Transverse colon (tissue), 4 donors: Measurements from ENCODE around the gene SARDH. TPM values are rescaled to one million over a fixed set of nuclear protein-coding genes. Genes with fewer than 3 reads are reported as not detected.

ENCODE experiments used
- DNase-seq: peaks from one replicate; pipeline ENCODE4 v3.0.0-alpha.2; 2019
- H3K27ac ChIP-seq, 4 donors: fragments of 200-600 bp; sonication (generic); 2 replicates each; pipeline ENCODE4 v1.5.1; 2016 to 2018; ENCODE audit warnings: inconsistent platforms in 4 of 4
- H3K27me3 ChIP-seq: fragments of 200-600 bp; sonication (generic); 2 replicates; pipeline ENCODE4 v1.5.1; 2017; ENCODE audit warnings: inconsistent platforms
- H3K36me3 ChIP-seq, 4 donors: fragments of 200-600 bp; sonication (generic); 2 replicates each; pipeline ENCODE4 v1.5.1; 2017 to 2019; ENCODE audit warnings: inconsistent platforms in 4 of 4
- H3K4me1 ChIP-seq, 4 donors: fragments of 200-600 bp; sonication (generic); 2 replicates each; pipeline ENCODE4 v1.5.1; 2017 to 2020; ENCODE audit warnings: inconsistent platforms in 4 of 4
- H3K4me3 ChIP-seq, 4 donors: fragments of 200-600 bp; sonication (generic); 1 replicate in 1 of 4; 2 replicates in 3 of 4; pipeline versions ENCODE4 v1.5.1 to v1.6.1; 2017 to 2019; ENCODE audit warnings: inconsistent platforms in 4 of 4
- H3K9me3 ChIP-seq, 2 donors: fragments of 200-600 bp; sonication (generic); 2 replicates each; pipeline ENCODE4 v1.5.1; 2017 to 2019; ENCODE audit warnings: inconsistent platforms in 2 of 2
- CTCF ChIP-seq, 5 experiments: fragments of 200-600 bp in 3 of 5; fragments of 450-650 bp in 2 of 5; sonication (generic) in 3 of 5; IDR thresholded peaks; 1 replicate in 2 of 5; 2 replicates in 3 of 5; pipeline ENCODE4 v1.5.1; 2016 to 2017; ENCODE audit warnings: antibody characterized with exemption in 5 of 5, inconsistent platforms in 3 of 5, mild to moderate bottlenecking in 2 of 5, moderate library complexity in 1 of 5
- EP300 ChIP-seq: sonication (generic); formaldehyde crosslinking; IDR thresholded peaks from one replicate; pipeline ENCODE4 v1.6.1; 2017; ENCODE audit warnings: antibody characterized with exemption, low read depth
- POLR2A ChIP-seq: fragments of 450-650 bp; IDR thresholded peaks from one replicate; pipeline ENCODE4 v1.6.1; 2016; ENCODE audit warnings: antibody characterized with exemption, mild to moderate bottlenecking, moderate library complexity
- POLR2AphosphoS5 ChIP-seq, 3 donors: sonication (generic); formaldehyde crosslinking; IDR thresholded peaks; one replicate each; pipeline ENCODE4 v1.6.1; 2016; ENCODE audit warnings: antibody characterized with exemption in 3 of 3
- WGBS, 2 donors: methylation state at CpG; one replicate each; pipeline ENCODE4 v1.1.5; 2018; ENCODE audit warnings: low coverage in 1 of 2; 5-methylcytosine and 5-hydroxymethylcytosine counted together
- in situ Hi-C, 4 donors: fragments of 200-750 bp; cut with MboI; loops; one replicate each; pipeline versions ENCODE4 v1.15.0 to v1.15.1; 2017; ENCODE audit warnings: low sequenced_read_pairs in 3 of 4, low pct_ligation_motif_present in 1 of 4, low pct_unique_long_range_greater_than_20kb in 1 of 4
- intact Hi-C: fragments of 100-400 bp; cut with DNase I; formaldehyde crosslinking; loops from one replicate; pipeline ENCODE4 v1.15.1; 2023; ENCODE audit warnings: low total_unique reads
- total RNA-seq, 4 donors: library from RNA; depleted of rRNA; stranded (reverse); fragments of >200 nt; gene quantifications; one replicate each; pipeline ENCODE4 v1.1.0, GENCODE V29; 2016

SARDH gene
- total RNA-seq, 4 donors from 2014 or later: 0.68 to 1.1 (median 0.95) TPM; not detected in 1

GRCh38 chr9:133661846-133662540 is 76.2 kb downstream of the SARDH start:
- in situ Hi-C loops: no loop called here
- no peaks in the 10 kb centered on the region for H3K9me3 ChIP-seq
- intact Hi-C loops: no loop called here
- H3K4me1 ChIP-seq: peaks cover 9 to 12% (median 11%) of the 10 kb centered on the region in 4 donors
- peaks cover 37% of the 10 kb centered on the region for H3K27me3 ChIP-seq
- H3K4me3 ChIP-seq: no peak overlapping the region
- TF ChIP-seq POLR2A (no peak), POLR2AphosphoS5 (IDR thresholded peaks at IDR 0.05) (no peak), EP300 (no peak), CTCF (IDR thresholded peaks at IDR 0.05) (no peak)
- no peak for DNase-seq
- H3K36me3 ChIP-seq: no peaks in the 10 kb centered on the region
- H3K27ac ChIP-seq: no peak overlapping the region
- 76 to 84% methylated on average over 7 to 26 of the region's 26 CpGs for WGBS, 2 donors

GRCh38 chr9:133659516-133659915 is 78.6 kb downstream of the SARDH start:
- intact Hi-C loops (no loop called here), in situ Hi-C loops (no loop called here)
- Histone ChIP-seq H3K27ac (no peak overlapping the region), H3K9me3 (no peaks in the 10 kb centered on the region), H3K36me3 (no peaks in the 10 kb centered on the region), H3K4me1 (peaks cover 9 to 12% (median 11%) of the 10 kb centered on the region in 4 donors), H3K4me3 (no peak overlapping the region), H3K27me3 (peaks cover 61% of the 10 kb centered on the region)
- 47% methylated on average over 9 of the region's 13 CpGs; no CpG with 5 or more reads in 1 of the 2 donors for WGBS, 2 donors
- TF ChIP-seq POLR2AphosphoS5 (IDR thresholded peaks at IDR 0.05) (no peak), POLR2A (no peak), EP300 (no peak), CTCF (IDR thresholded peaks at IDR 0.05) (no peak)
- DNase-seq: no peak

GRCh38 chr9:133658442-133659431 is 79.4 kb downstream of the SARDH start:
- Histone ChIP-seq H3K27me3 (peaks cover 67% of the 10 kb centered on the region), H3K27ac (no peak overlapping the region), H3K9me3 (no peaks in the 10 kb centered on the region), H3K36me3 (no peaks in the 10 kb centered on the region), H3K4me3 (peak overlapping the region in 1 of 4 donors; percentile 2), H3K4me1 (peaks cover 9 to 12% (median 11%) of the 10 kb centered on the region in 4 donors)
- intact Hi-C loops: no loop called here
- peak; percentile 45 for DNase-seq
- in situ Hi-C loops: no loop called here
- no peak for TF ChIP-seq POLR2A
- 0 to 6% methylated on average over 5 to 40 of the region's 46 CpGs for WGBS, 2 donors

GRCh38 chr9:133657120-133657661 is 81.0 kb downstream of the SARDH start:
- H3K36me3 ChIP-seq: no peaks in the 10 kb centered on the region
- TF ChIP-seq EP300 (no peak), POLR2AphosphoS5 (IDR thresholded peaks at IDR 0.05) (no peak), POLR2A (no peak), CTCF (IDR thresholded peaks at IDR 0.05) (no peak)
- H3K4me3 ChIP-seq: no peak overlapping the region
- 73 to 82% methylated on average over 4 to 13 of the region's 13 CpGs for WGBS, 2 donors
- no peak overlapping the region for H3K27ac ChIP-seq
- intact Hi-C loops: no loop called here
- peaks cover 9 to 12% (median 11%) of the 10 kb centered on the region in 4 donors for H3K4me1 ChIP-seq
- H3K9me3 ChIP-seq: no peaks in the 10 kb centered on the region
- H3K27me3 ChIP-seq: peaks cover 83% of the 10 kb centered on the region
- in situ Hi-C loops: no loop called here
- no peak for DNase-seq
